GM10266 (cell line): ENCODE measurements around the gene ZWINT.

Experiments used
- DNase-seq: peaks from one replicate; pipeline ENCODE4 v3.0.0; 2012; ENCODE audit errors: extremely low spot score
- TF ChIP-seq, protein P1 (sequence below): IDR thresholded peaks from 2 replicates; pipeline ENCODE4 v1.5.1; 2012; ENCODE audit warnings: mild to moderate bottlenecking, low read depth; ENCODE audit not compliant: control insufficient read depth, insufficient read depth; ENCODE audit errors: missing control alignments

ZWINT gene

GRCh38 chr10:56360967-56361612, at the start of gene ZWINT:
ZWINT (minus strand) TSS chr10:56361259; CDS start chr10:56361236, 23 bp downstream.
- TF ChIP-seq, protein P1, sequence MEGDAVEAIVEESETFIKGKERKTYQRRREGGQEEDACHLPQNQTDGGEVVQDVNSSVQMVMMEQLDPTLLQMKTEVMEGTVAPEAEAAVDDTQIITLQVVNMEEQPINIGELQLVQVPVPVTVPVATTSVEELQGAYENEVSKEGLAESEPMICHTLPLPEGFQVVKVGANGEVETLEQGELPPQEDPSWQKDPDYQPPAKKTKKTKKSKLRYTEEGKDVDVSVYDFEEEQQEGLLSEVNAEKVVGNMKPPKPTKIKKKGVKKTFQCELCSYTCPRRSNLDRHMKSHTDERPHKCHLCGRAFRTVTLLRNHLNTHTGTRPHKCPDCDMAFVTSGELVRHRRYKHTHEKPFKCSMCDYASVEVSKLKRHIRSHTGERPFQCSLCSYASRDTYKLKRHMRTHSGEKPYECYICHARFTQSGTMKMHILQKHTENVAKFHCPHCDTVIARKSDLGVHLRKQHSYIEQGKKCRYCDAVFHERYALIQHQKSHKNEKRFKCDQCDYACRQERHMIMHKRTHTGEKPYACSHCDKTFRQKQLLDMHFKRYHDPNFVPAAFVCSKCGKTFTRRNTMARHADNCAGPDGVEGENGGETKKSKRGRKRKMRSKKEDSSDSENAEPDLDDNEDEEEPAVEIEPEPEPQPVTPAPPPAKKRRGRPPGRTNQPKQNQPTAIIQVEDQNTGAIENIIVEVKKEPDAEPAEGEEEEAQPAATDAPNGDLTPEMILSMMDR: no peak
- DNase-seq: peak; percentile 84

GRCh38 chr10:56383806-56384205, 22.7 kb upstream of the ZWINT start:
- no peak for DNase-seq
- TF ChIP-seq, protein P1: no peak

- TF ChIP-seq, protein P1: no peak
- no peak for DNase-seq
Measured at GRCh38 chr10:56370217-56371113, 9.4 kb upstream of the ZWINT start.

DNA sequence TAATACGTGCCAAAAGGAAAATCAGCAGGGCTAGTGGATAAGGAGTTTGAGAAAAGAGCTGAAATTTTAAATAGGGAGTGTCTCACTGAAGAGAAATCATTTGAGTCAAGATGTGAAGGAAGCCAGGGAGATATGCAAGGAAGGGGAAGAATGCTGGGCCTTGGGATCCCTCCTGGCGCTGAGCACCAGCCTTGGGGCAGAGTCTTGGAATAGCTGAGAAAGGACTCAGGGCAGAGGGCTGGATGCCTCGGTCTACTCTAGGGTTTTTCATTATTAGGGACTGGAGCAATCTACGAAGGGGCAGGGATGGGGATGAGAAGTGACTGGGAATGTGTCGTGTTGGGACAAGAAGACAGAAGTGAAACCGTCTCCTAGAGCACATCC, 484 bp downstream of the ZWINT start:
- TF ChIP-seq, protein P1: no peak
- no peak for DNase-seq

- no peak for DNase-seq
- TF ChIP-seq, protein P1: no peak
Measured at GRCh38 chr10:56359837-56360236, 1.2 kb downstream of the ZWINT start.

GRCh38 chr10:56357018-56357417, 4.0 kb downstream of the ZWINT start:
- TF ChIP-seq, protein P1: no peak
- DNase-seq: no peak
